ENCODE data around the gene NEU4.

Gene NEU4

DNA sequence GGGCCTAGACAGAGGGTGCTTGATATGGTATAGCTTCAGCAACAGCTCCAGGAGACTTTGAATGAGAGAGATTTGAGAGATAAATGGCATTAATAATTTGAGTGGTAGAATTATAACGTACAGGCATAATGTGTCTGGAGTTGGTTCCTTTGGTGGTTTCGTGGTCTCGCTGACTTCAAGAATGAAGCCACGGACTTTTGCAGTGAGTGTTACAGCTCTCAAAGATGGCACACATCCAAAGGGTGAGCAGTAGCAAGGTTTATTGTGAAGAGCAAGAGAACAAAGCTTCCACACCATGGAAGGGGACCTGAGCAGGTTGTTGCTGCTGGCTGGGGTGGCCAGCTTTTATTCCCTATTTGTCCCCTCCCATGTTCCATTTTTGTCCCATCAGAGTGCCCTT, 26.6 kb downstream of the NEU4 start:
- DNase-seq (ENCODE audit: low spot score) = no peak

DNA sequence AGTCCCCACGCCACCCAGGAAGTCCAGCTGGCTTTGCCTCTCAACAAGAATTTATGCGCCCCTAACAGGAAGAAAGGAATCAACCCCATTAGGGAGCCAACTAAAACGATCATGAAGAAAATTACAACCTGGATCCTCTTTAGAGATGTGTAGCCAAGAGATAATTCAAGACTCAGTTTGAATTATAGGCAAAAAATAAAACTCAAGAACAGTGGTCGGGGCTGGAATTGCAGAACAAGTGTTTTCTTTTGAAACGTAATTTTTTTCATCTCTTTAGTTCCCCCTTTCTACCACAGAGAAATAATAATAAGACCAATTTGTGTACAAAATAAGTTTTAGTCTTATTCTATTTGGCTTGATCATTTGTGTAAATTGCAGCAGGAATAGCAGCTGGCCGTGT, 27.3 kb downstream of the NEU4 start:
- DNase-seq (ENCODE audit: low spot score) = no peak

DNA sequence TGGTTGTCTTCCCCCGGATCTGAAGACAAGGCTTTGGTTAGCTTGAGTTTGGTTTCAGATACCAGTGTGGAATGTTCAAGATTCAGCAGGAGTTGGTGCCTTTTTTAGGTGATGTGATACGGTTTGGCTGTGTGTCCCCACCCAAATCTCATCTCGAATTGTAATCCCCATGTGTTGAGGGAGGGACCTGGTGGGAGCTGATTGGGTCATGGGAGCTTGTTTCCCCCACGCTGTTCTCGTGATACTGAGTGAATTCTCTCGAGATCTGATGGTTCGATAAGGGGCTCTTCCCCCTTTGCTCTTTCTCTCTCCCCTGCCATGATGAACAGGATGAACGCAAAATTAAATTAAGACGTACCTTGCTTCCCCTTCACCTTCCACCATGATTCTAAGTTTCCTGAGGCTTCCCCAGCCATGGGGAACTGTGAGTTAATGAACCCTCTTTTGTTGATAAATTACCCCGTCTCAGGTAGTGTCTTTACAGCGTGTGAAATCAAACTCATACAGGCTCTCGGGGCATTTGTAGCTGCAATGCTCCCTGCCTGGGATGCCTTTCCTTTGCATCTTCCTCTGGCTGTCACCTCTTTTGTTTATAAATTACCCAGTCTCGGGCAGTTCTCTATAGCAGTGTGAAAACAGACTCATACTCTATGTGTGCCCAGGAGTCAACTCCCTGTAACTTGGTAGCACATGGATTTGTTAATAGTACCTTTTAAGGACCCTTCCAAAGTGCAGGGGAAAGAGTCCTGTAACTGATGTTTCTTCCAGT, 28.4 kb downstream of the NEU4 start:
- DNase-seq (ENCODE audit: low spot score) = no peak

DNA sequence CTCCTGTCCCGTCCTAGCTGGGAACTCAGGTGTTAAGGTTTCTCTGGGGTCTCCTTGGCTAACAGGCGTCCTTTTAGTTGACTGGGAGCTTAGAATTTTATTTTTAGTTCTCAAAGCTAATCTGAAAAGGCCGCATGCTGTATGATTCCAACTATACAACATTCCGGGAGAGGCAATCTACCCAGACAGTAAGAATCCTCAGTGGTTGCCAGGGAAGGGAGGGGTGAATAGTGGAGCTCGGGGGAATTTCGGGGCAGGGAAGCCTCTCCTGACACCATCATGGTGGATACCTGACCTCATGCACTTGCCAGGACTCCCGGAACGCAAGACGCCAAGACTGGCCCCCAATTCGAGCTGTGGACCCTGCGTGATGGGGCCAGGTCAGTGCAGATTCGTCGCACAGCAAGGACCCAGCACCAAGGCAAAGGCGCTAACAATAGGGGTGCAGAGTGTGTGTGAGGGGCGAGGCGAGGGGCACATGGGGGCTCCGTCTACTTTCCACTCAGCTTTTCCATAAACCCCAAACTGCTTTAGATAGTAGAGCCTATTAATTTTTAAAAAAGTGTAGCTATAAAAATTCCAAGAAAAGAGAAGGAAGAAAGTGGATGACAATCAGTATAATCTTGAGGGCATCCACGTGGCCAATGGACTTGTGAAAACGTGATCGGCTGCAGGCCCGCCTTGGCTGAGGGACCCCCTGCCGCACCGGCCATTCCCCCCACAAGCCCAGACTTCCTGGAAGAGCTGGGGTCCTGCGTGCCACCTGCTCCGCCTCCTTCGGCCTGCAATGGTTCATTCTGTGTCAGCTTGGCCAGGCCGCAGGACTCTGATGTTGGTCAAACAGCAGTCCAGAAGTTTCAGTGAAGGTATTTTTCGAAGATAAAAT, 32.4 kb downstream of the NEU4 start:
- no peak for DNase-seq (ENCODE audit: low spot score)

DNA sequence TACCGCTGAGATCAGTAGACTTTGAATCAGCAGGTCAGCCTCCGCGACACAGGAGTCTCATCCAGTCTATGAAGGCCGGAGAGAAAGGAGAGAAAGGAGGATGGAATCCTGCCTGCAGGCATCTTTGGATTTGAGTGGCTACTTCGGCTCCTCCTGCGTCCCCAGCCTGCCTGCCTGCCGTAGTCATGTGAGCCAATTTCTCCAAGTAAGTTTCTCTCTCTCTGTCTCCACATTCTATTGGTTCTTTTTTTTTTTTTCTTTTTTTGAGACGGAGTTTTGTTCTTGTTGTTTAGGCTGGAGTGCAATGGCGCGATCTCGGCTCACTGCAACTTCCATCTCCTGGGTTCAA, 33.0 kb downstream of the NEU4 start:
- no peak for DNase-seq (ENCODE audit: low spot score)

DNA sequence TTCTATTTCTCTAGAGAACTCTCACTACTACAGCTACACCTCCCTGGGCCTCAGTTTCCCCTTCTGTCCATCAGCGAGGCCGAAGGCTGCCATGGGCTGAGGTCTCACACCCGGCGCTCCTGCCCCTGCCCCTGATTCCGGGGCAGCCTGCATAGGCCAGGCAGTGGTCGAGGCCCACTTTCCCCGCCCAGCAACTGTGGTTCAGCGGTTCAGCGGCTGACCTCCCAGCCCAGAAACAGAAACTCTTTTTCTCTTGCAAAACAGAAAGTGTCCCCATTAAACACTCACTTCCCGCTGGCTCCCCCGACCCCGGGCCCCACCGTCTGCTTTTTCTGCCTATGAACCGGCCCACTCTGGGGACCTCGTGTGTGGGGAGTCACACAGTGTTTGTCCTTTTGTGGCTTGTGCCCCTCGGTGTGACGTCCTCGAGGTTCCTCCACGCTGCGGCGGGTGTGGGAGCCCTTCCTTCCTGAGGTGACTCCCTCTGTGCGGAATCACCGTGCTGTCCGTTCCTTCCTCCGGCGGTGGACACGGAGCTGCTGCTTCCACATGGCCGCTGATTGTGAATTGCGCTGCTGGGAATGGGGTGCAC, 33.7 kb downstream of the NEU4 start:
- DNase-seq (ENCODE audit: low spot score) = no peak

DNA sequence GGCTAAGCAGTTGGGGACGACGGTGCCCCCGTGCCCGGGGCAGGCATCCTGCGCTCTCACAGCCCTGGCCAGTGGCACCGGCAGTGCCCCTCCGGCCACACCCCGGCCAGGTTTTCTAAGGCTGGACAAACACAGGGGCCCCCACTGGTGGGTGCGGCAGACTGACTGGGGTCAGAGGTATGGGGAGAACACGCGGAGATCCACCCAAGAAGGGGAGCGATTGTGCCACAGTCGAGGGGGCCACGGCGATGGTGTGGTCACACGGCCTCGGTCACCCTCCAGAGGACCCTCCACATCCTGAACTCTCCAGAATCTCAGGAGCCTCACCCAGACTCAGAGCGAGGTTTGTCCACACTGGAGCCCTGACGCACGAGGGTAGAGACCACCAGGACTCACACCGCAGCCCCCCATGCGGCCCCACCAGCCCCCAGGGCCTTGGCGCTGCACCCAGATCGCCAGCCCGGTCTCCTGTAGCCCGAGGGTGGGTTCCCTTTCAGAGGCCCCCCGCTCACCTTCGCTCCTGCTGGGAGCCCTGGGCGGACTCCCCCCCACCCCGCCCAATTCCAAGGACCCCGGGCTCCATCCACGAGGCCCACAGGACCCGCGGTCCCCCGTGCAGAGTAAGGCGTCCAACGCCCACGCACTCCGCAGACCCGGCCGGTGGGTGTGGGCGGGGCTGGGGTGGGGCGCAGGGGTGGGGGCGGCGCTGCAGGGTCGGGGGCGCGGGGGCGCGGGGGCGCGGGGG, 34.5 kb downstream of the NEU4 start:
- DNase-seq (ENCODE audit: low spot score) = no peak

DNA sequence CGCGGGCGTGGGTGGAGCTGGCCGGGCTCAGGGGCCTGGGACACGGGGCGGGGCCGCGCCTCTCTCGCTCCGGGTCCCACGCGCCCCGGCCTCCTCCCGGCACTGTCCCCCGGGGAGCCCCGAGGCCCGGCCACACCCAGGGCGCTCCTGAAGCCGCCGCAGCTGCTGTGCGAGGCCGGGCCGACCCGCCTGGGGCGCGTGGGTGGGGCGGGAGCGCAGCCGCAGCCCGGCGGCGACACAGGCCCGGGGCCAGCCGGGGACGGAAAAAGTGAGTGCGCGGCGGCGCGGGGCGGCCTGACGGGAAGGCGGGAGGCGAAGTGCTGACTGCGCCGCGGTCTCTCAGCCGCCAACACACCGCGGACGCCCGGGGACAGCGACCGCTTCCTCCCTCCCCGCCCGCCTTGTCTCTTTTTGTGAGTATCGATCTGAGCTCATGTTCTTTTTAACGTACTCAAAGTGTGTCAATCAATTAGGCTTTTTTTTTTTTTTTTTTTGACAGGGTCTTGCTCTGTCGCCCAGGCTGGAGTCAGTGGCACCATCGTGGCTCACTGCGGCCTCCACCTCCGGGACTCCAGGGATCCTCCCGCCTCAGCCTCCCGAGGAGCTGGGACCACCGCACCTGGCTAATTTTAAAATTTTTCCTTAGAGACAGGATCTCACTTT, 35.2 kb downstream of the NEU4 start:
- DNase-seq (ENCODE audit: low spot score) = peak; percentile 85

DNA sequence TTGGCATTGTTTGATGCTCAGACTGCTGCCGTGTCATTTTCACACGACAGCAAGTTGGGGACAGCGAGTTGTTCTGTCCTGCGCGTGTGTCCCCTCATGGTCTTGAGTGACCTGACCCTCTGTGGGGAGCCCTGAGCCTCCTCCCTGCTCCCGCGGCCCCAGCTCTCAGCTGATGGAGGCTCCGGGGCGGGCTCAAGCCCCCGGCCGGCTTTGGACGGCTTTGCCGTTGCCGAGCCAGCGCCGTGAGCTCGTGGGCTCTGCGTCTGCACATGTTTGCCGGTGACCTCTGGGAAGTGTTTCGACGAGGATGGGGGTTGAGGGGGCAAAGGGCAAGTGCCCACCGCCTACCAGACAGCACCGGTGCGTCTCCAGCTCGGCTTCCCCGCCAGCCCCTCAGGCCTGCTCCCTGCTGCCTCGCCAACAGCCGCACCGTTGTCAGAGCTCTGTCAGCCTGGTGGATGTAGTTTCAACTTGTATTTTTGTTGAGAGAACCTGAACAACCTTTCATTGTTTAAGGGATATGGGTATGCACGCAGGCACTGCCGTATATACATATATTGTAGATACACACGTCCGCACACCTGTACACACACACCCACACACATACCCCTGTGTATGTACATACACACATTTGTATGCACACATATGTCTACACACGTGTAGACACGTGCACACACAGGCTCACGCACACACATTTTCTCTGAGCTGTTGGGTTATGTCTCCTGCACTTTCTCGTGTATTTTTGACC, 36.0 kb downstream of the NEU4 start:
- no peak for DNase-seq (ENCODE audit: low spot score)

DNA sequence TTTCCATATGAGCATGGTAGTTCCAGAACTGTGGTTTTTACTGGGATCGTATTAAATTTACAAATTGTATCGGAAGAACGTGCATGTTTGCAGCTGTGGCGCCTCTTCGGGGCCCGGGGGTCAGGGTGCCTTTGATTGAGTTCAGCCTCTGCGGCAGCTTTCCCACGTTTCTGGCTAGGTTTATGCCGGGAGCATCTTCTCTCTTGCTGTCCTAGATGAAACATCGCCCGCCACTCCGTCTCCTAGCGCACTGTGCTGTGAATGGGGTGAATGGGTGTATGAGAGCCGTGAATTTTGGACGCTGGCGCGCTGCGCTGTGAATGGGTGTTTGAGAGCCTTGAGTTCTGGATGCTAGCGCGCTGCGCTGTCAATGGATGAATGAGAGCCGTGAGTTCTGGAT, 37.4 kb downstream of the NEU4 start:
- no peak for DNase-seq (ENCODE audit: low spot score)

DNA sequence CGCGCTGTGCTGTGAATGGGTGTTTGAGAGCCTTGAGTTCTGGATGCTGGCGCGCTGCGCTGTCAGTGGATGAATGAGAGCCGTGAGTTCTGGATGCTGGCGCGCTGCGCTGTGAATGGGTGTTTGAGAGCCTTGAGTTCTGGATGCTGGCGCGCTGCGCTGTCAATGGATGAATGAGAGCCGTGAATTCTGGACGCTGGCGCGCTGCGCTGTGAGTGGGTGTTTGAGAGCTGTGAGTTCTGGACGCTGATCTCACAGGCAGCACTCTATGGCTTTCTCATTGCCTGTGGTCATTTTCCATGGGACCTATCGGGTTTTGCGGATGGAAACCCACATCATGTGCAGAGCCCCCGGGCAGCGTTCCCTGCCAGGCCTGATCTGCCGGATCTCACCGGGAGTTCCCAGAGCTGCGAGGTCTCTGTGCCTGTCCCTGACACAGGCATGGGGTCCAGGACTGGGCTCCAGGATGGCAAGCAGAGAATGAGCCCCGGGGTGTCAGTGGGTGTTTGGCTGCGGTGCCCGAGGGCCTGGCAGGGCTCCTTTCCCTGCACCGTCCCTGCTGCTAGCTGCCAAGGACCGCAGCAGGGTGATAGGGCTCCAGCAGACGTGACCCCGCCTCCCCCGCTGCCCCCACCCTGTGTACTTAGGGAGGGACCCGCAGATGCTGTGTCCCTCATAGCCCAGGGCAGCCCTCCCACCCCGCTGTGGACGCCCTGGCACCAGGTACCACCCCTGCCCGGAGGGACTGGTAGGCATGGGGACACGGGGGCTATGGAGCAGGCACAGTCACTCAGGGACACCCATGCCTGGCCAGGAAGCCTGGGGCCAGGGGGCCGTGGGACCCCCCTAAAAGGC, 40.0 kb downstream of the NEU4 start:
- no peak for DNase-seq (ENCODE audit: low spot score)

DNA sequence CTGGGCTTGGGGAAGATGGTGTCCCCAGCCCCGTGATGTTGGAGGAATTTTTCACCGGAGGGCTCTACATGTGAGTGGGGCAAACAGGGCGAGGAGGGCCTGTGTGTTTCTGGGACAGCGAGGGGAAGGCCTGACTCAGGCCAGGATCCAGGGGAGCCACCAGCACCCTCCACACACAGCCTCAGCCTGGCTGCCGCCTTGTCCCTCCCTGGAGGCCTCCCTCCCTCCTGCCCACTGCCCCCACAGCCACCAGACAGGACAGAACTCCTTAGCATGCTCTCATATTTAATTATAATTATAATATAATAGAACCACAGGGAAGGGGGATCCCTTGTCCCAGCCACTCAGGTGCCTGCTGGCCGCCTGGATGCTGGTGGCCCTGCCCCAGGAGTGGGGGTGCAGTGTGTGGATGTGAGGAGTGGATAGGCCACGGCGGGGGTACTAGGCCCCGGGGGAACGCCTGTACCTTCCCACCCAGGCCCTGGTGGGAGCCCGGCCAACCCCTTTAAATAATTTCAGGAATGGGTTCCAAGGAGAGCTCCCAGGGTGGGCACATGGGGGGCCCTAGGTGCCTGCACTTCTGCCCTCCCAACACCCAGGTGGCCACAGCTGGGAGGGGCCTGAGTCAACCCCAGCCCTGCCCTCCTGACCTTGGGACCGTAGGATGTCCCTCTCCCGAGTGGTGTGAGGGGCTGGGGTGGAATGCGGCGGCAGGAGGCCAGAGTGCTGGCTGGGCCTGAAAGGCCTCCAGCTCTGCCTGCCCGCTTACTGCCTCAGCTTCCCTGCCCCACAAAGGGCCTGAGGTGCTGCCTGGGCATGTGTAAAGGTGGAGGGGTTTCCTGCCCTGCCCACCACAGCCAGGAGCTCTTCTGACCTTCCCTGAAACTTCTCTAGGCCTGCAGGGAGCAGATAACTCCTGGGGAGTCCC, 40.9 kb downstream of the NEU4 start:
- no peak for DNase-seq (ENCODE audit: low spot score)

DNA sequence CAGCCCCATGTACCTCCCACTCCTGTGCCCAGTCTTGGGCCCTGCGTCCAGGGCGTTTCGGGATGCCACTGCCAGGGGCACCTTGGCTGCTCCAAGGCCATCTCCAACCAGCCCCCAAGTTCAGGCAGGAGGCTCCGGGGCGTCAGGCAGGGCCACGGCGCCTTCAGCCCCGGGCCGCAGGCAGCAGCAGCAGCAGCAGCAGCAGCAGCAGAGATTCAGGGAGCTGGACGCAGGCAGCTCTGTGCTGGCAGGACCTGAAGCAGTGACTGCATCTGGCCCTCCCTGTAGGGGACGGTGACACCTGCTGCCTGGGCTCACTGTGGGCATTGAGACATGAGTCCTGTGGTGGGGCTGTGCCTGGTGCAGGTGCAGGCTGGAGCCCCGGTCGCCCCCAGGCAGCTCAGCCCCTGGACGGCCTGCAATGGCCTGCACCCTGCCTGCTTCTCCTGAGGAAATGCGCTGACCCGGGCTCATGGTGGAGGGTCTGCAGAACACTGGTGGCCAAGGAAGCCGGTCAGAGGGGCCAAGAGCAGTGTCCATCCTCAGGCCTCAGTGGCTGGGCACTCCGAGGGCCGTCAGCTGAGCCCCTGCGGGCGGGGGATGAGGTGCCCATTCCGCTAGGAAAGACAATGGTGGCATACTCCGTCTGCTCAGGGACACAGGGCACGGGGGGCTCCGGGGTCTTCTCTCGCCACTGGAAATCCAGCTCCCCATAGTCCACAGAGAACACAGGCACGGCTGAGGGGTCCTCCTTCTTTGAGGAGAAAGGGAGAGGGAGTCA, 41.7 kb downstream of the NEU4 start:
- no peak for DNase-seq (ENCODE audit: low spot score)

DNA sequence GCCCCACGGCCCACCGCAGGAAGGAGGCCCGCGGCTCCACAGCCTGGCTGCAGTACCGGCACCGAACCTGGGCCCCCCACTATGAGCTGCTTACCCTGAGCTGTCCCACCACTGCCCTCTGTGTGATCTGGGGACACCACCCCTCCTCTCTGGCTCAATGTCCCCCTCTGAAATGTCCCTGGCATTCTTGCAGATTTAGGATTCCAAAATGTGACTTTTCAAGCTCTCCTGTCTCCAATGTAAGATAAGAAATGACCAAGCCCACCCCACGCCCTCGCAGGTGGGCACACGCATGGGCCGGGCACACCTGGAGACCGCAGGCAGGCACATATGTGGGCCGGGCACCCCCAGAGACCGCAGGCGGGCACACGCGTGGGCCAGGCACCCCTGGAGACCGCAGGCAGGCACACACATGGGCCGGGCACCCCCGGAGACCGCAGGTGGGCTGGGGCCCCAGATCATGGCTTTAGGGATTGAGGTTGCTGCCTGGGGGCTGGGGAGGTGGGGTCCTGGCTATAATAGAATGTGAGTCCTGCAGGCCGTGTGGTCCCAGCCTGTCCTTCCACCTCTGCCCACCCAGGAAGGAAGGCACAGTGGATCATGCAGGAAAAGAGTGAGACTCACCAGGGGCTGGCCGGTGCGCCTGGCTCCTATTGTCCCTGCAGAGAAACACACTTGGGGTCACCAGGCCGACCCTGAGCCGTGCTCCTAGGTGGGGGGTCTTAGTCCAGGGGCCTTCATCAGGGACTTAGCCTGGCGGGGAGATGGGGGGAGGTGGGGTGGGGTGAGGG, 42.5 kb downstream of the NEU4 start:
- DNase-seq (ENCODE audit: low spot score) = no peak

DNA sequence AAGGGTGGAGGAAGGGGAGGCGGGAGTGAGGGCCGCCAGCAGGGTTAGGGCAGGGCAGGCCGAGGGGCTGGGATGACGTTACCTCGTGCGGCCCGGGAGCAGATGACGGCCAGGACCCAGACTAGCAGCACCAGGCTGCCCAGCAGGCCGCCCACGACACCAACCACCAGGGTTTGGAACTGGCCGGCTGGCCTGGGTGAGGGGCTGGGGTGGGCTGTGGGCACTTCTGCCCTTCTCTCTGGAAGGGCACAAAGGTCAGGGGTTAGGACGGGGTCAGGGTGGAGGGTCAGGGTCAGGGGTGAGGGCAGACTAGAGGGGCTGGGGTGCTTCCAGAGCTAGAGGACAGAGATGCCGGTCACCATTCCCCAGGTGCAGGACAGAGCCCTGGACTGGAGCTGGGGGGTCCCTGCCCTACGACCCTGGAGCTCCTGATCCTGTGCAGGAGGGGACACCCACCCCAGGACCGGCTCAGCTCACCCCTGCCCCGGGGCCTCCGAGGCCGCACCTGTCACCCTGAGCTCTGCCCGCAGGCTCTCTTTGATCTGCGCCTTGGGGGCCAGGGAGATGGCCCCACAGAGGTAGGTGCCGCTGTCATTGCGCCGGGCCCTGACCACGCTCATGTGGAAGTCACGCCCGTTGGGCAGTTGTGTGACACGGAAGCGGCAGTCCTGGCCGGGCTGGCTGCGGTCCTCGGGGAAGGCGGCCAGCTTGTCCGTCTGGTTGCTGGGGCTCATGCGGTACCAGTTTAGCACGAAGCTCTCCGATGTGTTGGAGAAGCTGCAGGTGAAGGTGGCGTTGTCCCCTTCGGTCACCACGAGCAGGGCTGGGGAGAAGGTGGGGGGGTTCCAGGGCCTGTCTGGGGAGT, 43.4 kb downstream of the NEU4 start:
- DNase-seq (ENCODE audit: low spot score) = no peak

DNA sequence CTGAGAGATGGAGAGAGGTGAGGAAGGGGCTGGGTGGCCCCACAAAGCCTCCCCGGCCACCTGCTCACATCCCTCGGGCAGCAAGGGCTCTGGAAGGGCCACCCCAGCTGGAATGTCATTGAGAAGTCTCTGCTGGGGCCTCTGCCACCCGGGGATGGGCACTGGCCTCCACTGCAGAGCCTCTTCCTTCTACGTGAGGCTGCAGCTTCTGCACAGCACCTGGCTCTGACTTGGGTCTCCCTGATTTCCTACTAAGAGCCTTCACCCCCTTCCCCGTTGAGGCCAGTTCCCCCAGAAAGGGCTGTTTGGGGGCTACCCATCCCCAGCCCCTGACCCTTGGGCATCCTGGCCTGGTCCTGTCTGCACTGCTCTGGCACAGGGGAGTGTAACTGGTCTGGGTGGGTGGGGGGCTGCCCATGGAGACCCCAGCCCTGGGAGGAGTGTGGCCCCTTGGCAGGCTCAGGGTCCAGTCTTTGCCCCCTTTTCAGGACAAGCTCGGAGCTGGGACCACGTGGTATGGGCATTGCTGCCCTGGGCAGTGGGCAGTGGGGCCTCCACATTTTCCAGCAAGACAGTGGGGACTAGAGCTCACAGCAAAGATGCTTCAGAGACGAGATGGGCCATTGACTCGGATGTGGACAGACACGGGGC, 44.1 kb downstream of the NEU4 start:
- DNase-seq (ENCODE audit: low spot score) = no peak

Data from LoVo (cell line).